OCI-LY3 (cell line): ENCODE measurements around the gene HIBADH.

ENCODE experiments used
- CTCF ChIP-seq: fragments of 200-600, 300-600 bp; sonication (generic); IDR thresholded peaks from 2 replicates; pipeline ENCODE4 v1.5.1; 2014; ENCODE audit warnings: antibody characterized with exemption, low read length, low read depth
- EZH2phosphoT487 ChIP-seq: fragments of 200-600 bp; shearing (Covaris generic); IDR thresholded peaks from 2 replicates; pipeline ENCODE4 v1.6.1; 2018; ENCODE audit warnings: antibody characterized with exemption, mixed run types, low read depth

DNA sequence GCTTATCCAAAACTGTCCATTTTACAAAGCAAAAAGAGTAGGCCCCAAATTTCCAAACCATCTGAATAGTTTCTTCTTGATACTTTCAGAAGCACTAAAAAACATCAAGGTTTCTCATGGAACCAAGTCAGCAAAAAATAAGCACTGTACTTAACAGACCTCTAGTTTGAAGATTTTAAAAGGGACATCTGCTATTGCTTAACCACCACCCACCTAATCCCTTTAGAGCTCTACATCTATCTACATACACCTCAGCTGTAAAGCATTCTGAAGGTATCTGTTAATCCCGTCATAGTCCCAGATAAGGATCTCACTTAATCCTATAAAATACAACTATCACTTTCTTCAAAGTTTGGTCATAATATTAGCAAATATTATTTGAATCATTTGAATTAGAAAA is 72.3 kb downstream of the HIBADH start:
- TF ChIP-seq CTCF (no peak), EZH2phosphoT487 (no peak)
